Measurements from ENCODE around the gene ARMC9.
"Not testable (repeated sequence)": the region's sequence is repeated elsewhere in the genome, so short reads cannot be mapped to it uniquely, and the experiment has no call there.

ARMC9 gene

GRCh38 chr2:231228974-231229529 lies 30.6 kb downstream of the ARMC9 start:
- intact Hi-C loops (cut with DNase I): loop anchor here (5.0 to 10.0 kb wide), 2 partner anchors 68 to 124 kb away; no protein-coding TSS in a partner anchor
- DNase-seq: no peak

GRCh38 chr2:231235217-231235616 lies 36.8 kb downstream of the ARMC9 start:
- intact Hi-C loops (cut with DNase I): no loop called here
- no peak for DNase-seq

GRCh38 chr2:231238689-231239088 lies 40.3 kb downstream of the ARMC9 start:
- intact Hi-C loops (cut with DNase I): no loop called here
- no peak for DNase-seq

GRCh38 chr2:231239751-231240150 lies 41.3 kb downstream of the ARMC9 start:
- no peak for DNase-seq
- intact Hi-C loops (cut with DNase I): no loop called here

GRCh38 chr2:231241755-231242507 lies 43.5 kb downstream of the ARMC9 start:
- DNase-seq: peak in 1 of 10 donors; percentile 35
- intact Hi-C loops (cut with DNase I): no loop called here

- intact Hi-C loops (cut with DNase I): no loop called here
- DNase-seq: no peak
These were observed 45.4 kb downstream of the ARMC9 start for GRCh38 chr2:231243866-231244265.

GRCh38 chr2:231244382-231245248 lies 46.2 kb downstream of the ARMC9 start:
- no peak for DNase-seq
- intact Hi-C loops (cut with DNase I): no loop called here

- intact Hi-C loops (cut with DNase I): no loop called here
- DNase-seq: no peak
These were observed 47.0 kb downstream of the ARMC9 start for GRCh38 chr2:231245249-231246094.

- intact Hi-C loops (cut with DNase I): no loop called here
- DNase-seq: no peak
These were observed 47.9 kb downstream of the ARMC9 start for GRCh38 chr2:231246171-231246842.

- intact Hi-C loops (cut with DNase I): no loop called here
- DNase-seq: no peak
These were observed 51.7 kb downstream of the ARMC9 start for GRCh38 chr2:231250146-231250545.

GRCh38 chr2:231250698-231251097 lies 52.3 kb downstream of the ARMC9 start:
- no peak for DNase-seq
- intact Hi-C loops (cut with DNase I): no loop called here

GRCh38 chr2:231253292-231253691 lies 54.9 kb downstream of the ARMC9 start:
- intact Hi-C loops (cut with DNase I); DNase-seq: not testable (repeated sequence)

- no peak for DNase-seq
- intact Hi-C loops (cut with DNase I): no loop called here
These were observed 58.1 kb downstream of the ARMC9 start for GRCh38 chr2:231256494-231256893.

GRCh38 chr2:231257763-231258162 lies 59.3 kb downstream of the ARMC9 start:
- intact Hi-C loops (cut with DNase I): no loop called here
- no peak for DNase-seq

- no peak for DNase-seq
- intact Hi-C loops (cut with DNase I): no loop called here
These were observed 60.3 kb downstream of the ARMC9 start for GRCh38 chr2:231258701-231259100.

GRCh38 chr2:231259104-231259503 lies 60.7 kb downstream of the ARMC9 start:
- intact Hi-C loops (cut with DNase I): no loop called here
- no peak for DNase-seq

GRCh38 chr2:231260442-231261208 lies 62.2 kb downstream of the ARMC9 start:
- intact Hi-C loops (cut with DNase I): no loop called here
- no peak for DNase-seq

GRCh38 chr2:231263118-231263831 lies 64.8 kb downstream of the ARMC9 start:
- no peak for DNase-seq
- intact Hi-C loops (cut with DNase I): no loop called here

Data from posterior cingulate gyrus (tissue), 11 donors.